ENCODE measurements around the gene SPECC1.
"Not testable (repeated sequence)": the region's sequence is repeated elsewhere in the genome, so short reads cannot be mapped to it uniquely, and the experiment has no call there.

SPECC1 gene

DNA sequence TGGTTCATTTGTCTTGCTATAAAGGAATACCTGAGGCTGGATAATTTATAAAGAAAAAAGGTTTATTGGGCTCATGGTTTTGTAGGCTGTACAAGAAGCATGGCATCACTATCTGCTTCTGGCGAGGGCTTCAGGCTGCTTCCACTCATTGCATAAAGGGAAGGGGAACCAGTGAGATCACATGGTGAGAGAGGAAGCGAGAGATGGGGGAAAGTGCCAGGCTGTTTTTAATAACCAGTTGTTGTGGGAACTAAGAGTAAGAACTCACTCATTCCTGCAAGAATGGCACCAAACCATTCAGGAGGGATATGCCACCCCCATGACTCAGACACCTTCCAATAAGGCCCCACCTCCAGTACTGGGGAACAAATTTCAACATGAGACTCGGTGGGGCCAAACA lies 24.3 kb downstream of the SPECC1 start:
- in situ Hi-C loops (cut with HindIII; ENCODE audit: low sequenced_read_pairs) = no loop called here
- H3K4me3 ChIP-seq (ENCODE audit: low read depth, low read length) = no peak overlapping the region
- TF ChIP-seq CTCF (IDR thresholded peaks at IDR 0.05; ENCODE audit: low read depth, low read length) = no peak
- DNase-seq (ENCODE audit: low read depth, low spot score) = no peak

DNA sequence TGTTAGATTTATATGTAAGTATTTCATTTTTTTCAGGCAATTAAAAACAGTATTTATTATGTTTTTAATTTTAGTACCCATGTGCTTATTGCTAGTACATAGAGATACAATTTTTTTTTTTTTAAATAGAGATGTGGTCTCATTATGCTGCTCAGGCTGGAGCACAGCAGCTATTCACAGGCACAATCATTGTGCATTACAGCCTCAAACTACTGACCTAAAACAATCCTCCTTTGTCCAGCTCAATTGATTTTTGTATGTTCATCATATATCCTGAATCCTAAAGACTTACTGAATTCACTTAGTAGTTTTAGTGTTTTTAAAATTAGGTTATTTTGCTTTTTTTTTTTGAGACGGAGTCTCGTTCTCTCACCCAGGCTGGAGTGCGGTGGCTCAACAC lies 26.3 kb downstream of the SPECC1 start:
- in situ Hi-C loops (cut with HindIII; ENCODE audit: low sequenced_read_pairs) = no loop called here
- DNase-seq (ENCODE audit: low read depth, low spot score) = no peak
- no peak overlapping the region for H3K4me3 ChIP-seq (ENCODE audit: low read depth, low read length)
- TF ChIP-seq CTCF (IDR thresholded peaks at IDR 0.05; ENCODE audit: low read depth, low read length) = no peak

GRCh38 chr17:20037286-20037685 lies 28.1 kb downstream of the SPECC1 start:
- in situ Hi-C loops (cut with HindIII; ENCODE audit: low sequenced_read_pairs); H3K4me3 ChIP-seq (ENCODE audit: low read depth, low read length); DNase-seq (ENCODE audit: low read depth, low spot score): not testable (repeated sequence)

DNA sequence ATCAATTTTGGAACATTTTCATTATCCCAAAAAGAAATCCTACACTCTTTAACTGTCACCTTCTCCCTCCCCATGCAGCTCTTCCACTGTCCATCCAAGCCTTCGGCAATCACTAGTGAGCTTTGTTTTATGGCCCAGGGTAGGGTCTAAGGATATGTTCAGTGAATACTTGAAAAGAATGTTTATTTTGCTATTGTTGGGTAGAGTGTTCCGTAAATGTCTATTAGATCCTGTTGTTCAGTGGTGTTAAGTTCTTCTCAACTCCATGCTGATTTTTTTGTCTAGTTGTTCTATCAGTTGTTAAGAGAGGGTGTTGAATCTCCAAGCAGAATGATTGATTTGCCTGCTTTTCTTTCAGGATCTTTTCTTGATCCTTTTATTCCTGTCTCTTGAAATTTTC lies 29.9 kb downstream of the SPECC1 start:
- in situ Hi-C loops (cut with HindIII; ENCODE audit: low sequenced_read_pairs) = no loop called here
- TF ChIP-seq CTCF (IDR thresholded peaks at IDR 0.05; ENCODE audit: low read depth, low read length) = no peak
- no peak overlapping the region for H3K4me3 ChIP-seq (ENCODE audit: low read depth, low read length)
- no peak for DNase-seq (ENCODE audit: low read depth, low spot score)

DNA sequence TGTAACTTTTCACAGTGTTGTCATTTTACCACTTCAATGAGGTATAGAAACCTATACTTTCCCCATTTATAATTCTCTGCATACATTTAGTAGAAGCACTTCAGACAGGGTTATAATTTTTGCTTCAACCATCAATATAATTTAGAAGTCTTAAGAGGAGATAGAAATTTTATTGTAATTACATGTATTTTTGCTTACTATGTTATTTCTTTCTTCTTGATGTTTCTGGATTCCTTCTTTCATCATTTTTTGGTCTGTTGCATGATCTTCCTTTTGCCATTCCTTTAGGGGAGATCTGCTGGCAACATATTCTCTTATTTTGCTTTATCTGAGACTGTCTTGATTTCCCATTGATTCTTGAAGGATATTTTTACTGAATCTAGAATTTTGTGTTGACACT lies 31.1 kb downstream of the SPECC1 start:
- in situ Hi-C loops (cut with HindIII; ENCODE audit: low sequenced_read_pairs) = no loop called here
- TF ChIP-seq CTCF (IDR thresholded peaks at IDR 0.05; ENCODE audit: low read depth, low read length) = no peak
- no peak overlapping the region for H3K4me3 ChIP-seq (ENCODE audit: low read depth, low read length)
- no peak for DNase-seq (ENCODE audit: low read depth, low spot score)

DNA sequence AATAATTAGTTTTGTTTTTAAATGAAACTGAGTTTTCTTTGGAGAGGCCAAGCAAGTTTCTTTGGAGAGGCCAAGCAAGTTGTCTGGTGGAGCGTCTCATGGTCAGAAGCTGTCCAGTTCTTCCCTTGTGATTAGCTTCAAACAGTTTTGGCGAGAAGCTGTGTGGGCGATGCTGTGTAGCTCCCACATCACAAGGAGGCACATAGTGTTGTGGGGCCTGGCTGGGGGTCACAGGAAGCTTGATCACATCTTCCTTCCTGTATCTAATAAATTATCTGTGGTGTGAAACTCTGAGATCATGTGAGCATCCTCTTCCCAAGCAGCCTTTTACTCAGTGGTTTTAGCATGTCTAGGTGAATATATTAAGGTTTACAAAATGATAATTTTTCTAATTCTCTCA lies 33.9 kb downstream of the SPECC1 start:
- TF ChIP-seq CTCF (IDR thresholded peaks at IDR 0.05; ENCODE audit: low read depth, low read length) = no peak
- no peak for DNase-seq (ENCODE audit: low read depth, low spot score)
- no peak overlapping the region for H3K4me3 ChIP-seq (ENCODE audit: low read depth, low read length)
- in situ Hi-C loops (cut with HindIII; ENCODE audit: low sequenced_read_pairs) = no loop called here

GRCh38 chr17:20045476-20045875 lies 36.3 kb downstream of the SPECC1 start:
- in situ Hi-C loops (cut with HindIII; ENCODE audit: low sequenced_read_pairs) = no loop called here
- no peak for DNase-seq (ENCODE audit: low read depth, low spot score)
- no peak for TF ChIP-seq CTCF (IDR thresholded peaks at IDR 0.05; ENCODE audit: low read depth, low read length)
- no peak overlapping the region for H3K4me3 ChIP-seq (ENCODE audit: low read depth, low read length)

All from astrocyte of the spinal cord (primary cell).